ENCODE data around the gene BTNL9. TPM values are rescaled to one million over a fixed set of nuclear protein-coding genes. Genes with fewer than 3 reads are reported as not detected.

Gene BTNL9
- polyA plus RNA-seq, 1 donor from 2014 or later: 13.9 TPM

DNA sequence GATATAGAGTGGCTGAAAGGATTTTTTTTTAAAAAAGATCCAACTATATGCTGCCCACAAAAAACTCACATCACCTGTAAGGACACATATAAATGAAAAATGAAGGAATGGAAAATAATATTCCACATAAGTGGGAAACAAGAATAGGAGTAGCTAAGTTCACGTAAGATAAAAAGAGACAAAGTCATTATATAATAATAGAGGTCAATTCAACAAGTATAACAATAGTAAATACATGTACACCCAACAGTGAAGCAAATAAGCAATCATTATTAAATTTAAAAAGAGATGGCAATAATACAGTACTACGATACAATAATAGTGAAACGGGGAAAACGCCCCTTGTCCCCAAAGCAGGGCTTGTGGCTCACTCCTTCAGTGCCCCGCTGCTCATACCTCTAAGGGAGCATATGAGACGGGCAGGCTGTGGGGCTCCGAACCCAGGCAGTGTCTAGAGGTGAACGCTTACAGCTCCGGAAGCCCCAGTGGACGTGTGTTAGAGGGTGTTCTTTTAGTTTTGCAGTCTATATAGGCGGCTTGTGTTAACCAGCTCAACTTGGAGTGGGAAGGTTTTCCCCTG is 12.5 kb upstream of the BTNL9 start:
- H3K79me2 ChIP-seq (replicated peaks; ENCODE audit: insufficient read depth, low read length): no peaks in the 10 kb centered on the region
- TF ChIP-seq EZH2 (IDR thresholded peaks at IDR 0.05; ENCODE audit: borderline replicate concordance, insufficient read depth, low read length, poor library complexity, severe bottlenecking) (no peak), TAF1 (IDR thresholded peaks at IDR 0.05; ENCODE audit: low read depth) (no peak), MXI1 (conservative IDR thresholded peaks at IDR 0.05; ENCODE audit: poor library complexity, severe bottlenecking) (no peak), RAD21 (conservative IDR thresholded peaks at IDR 0.05) (no peak), SMC3 (conservative IDR thresholded peaks at IDR 0.05; ENCODE audit: poor library complexity) (no peak), POLR2AphosphoS5 (IDR thresholded peaks at IDR 0.05) (no peak), EP300 (conservative IDR thresholded peaks at IDR 0.05; ENCODE audit: poor library complexity, severe bottlenecking) (no peak)
- TF ChIP-seq, protein P1, sequence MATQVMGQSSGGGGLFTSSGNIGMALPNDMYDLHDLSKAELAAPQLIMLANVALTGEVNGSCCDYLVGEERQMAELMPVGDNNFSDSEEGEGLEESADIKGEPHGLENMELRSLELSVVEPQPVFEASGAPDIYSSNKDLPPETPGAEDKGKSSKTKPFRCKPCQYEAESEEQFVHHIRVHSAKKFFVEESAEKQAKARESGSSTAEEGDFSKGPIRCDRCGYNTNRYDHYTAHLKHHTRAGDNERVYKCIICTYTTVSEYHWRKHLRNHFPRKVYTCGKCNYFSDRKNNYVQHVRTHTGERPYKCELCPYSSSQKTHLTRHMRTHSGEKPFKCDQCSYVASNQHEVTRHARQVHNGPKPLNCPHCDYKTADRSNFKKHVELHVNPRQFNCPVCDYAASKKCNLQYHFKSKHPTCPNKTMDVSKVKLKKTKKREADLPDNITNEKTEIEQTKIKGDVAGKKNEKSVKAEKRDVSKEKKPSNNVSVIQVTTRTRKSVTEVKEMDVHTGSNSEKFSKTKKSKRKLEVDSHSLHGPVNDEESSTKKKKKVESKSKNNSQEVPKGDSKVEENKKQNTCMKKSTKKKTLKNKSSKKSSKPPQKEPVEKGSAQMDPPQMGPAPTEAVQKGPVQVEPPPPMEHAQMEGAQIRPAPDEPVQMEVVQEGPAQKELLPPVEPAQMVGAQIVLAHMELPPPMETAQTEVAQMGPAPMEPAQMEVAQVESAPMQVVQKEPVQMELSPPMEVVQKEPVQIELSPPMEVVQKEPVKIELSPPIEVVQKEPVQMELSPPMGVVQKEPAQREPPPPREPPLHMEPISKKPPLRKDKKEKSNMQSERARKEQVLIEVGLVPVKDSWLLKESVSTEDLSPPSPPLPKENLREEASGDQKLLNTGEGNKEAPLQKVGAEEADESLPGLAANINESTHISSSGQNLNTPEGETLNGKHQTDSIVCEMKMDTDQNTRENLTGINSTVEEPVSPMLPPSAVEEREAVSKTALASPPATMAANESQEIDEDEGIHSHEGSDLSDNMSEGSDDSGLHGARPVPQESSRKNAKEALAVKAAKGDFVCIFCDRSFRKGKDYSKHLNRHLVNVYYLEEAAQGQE (IDR thresholded peaks at IDR 0.05; ENCODE audit: borderline replicate concordance): no peak
- TF ChIP-seq, protein P2, sequence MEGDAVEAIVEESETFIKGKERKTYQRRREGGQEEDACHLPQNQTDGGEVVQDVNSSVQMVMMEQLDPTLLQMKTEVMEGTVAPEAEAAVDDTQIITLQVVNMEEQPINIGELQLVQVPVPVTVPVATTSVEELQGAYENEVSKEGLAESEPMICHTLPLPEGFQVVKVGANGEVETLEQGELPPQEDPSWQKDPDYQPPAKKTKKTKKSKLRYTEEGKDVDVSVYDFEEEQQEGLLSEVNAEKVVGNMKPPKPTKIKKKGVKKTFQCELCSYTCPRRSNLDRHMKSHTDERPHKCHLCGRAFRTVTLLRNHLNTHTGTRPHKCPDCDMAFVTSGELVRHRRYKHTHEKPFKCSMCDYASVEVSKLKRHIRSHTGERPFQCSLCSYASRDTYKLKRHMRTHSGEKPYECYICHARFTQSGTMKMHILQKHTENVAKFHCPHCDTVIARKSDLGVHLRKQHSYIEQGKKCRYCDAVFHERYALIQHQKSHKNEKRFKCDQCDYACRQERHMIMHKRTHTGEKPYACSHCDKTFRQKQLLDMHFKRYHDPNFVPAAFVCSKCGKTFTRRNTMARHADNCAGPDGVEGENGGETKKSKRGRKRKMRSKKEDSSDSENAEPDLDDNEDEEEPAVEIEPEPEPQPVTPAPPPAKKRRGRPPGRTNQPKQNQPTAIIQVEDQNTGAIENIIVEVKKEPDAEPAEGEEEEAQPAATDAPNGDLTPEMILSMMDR (IDR thresholded peaks at IDR 0.05; ENCODE audit: poor library complexity, severe bottlenecking): no peak
- H3K4me2 ChIP-seq (ENCODE audit: low read length): no peak overlapping the region
- H3F3A ChIP-seq (ENCODE audit: insufficient read depth, low read length, poor library complexity, severe bottlenecking): no peaks in the 10 kb centered on the region
- H3K27me3 ChIP-seq (ENCODE audit: insufficient read depth, low read depth, low read length): no peaks in the 10 kb centered on the region
- H2AFZ ChIP-seq (ENCODE audit: low read depth, low read length): no peak overlapping the region
- H4K20me1 ChIP-seq (ENCODE audit: insufficient read depth): no peaks in the 10 kb centered on the region
- no peaks in the 10 kb centered on the region for H3K36me3 ChIP-seq (ENCODE audit: insufficient read depth, low read length)
- H3K4me3 ChIP-seq (ENCODE audit: low read length): no peak overlapping the region
- H3K9me3 ChIP-seq (ENCODE audit: low read length): no peaks in the 10 kb centered on the region
- H3K27ac ChIP-seq (ENCODE audit: low read length): no peak overlapping the region
- H3K9me2 ChIP-seq (ENCODE audit: insufficient read depth, low read length): no peaks in the 10 kb centered on the region
- no peak overlapping the region for H3K9ac ChIP-seq (ENCODE audit: low read length)

DNA sequence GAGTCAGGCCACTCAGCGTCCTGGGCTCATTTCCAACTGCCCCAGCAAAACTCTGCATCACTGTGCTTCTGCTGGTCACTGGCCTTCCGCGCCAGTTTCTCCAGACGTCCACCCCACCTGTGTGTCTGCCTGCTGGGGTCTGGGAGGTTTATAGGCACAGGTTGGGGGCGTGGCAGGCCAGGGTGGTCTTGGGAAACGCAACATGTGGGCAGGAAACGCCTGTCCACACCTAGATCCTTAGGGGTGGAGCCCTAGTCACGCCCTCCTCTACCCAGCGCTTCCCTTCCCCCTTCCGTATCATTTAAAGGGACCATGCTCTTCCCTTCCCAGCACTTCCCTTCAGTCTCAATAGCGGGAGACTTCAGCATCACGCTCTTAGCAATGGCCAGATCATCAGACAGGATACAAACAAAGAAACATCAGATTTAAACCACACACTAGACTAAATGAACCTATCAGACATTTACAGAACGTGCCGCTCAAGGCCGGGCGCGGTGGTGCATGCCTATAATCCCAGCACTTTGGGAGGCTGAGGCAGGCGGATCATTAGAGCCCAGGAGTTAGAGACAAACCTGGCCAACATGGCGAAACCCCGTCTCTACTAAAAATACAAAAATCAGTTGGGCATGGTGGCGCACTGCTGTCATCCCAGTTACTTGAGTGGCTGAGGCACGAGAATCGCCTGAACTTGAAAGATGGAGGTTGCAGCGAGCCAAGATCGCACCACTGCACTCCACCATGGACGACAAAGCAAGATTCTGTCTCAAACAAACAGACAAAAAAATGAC is 11.8 kb upstream of the BTNL9 start:
- H3F3A ChIP-seq (ENCODE audit: insufficient read depth, low read length, poor library complexity, severe bottlenecking): no peaks in the 10 kb centered on the region
- no peak overlapping the region for H2AFZ ChIP-seq (ENCODE audit: low read depth, low read length)
- H3K79me2 ChIP-seq (replicated peaks; ENCODE audit: insufficient read depth, low read length): no peaks in the 10 kb centered on the region
- H3K9me2 ChIP-seq (ENCODE audit: insufficient read depth, low read length): no peaks in the 10 kb centered on the region
- H3K27ac ChIP-seq (ENCODE audit: low read length): no peak overlapping the region
- TF ChIP-seq EZH2 (IDR thresholded peaks at IDR 0.05; ENCODE audit: borderline replicate concordance, insufficient read depth, low read length, poor library complexity, severe bottlenecking) (no peak), TAF1 (IDR thresholded peaks at IDR 0.05; ENCODE audit: low read depth) (no peak), SMC3 (conservative IDR thresholded peaks at IDR 0.05; ENCODE audit: poor library complexity) (no peak), RAD21 (conservative IDR thresholded peaks at IDR 0.05) (no peak), POLR2AphosphoS5 (IDR thresholded peaks at IDR 0.05) (no peak), EP300 (conservative IDR thresholded peaks at IDR 0.05; ENCODE audit: poor library complexity, severe bottlenecking) (no peak), MXI1 (conservative IDR thresholded peaks at IDR 0.05; ENCODE audit: poor library complexity, severe bottlenecking) (no peak)
- TF ChIP-seq, protein P1 (IDR thresholded peaks at IDR 0.05; ENCODE audit: borderline replicate concordance): no peak
- TF ChIP-seq, protein P2 (IDR thresholded peaks at IDR 0.05; ENCODE audit: poor library complexity, severe bottlenecking): no peak
- no peak overlapping the region for H3K4me3 ChIP-seq (ENCODE audit: low read length)
- H3K9me3 ChIP-seq (ENCODE audit: low read length): no peaks in the 10 kb centered on the region
- H3K9ac ChIP-seq (ENCODE audit: low read length): no peak overlapping the region
- no peaks in the 10 kb centered on the region for H3K27me3 ChIP-seq (ENCODE audit: insufficient read depth, low read depth, low read length)
- no peaks in the 10 kb centered on the region for H3K36me3 ChIP-seq (ENCODE audit: insufficient read depth, low read length)
- H3K4me2 ChIP-seq (ENCODE audit: low read length): no peak overlapping the region
- H4K20me1 ChIP-seq (ENCODE audit: insufficient read depth): no peaks in the 10 kb centered on the region

Data from neural cell (in vitro differentiated cells).